ENCODE data around the gene CPB1. TPM values are rescaled to one million over a fixed set of nuclear protein-coding genes. Genes with fewer than 3 reads are reported as not detected.

Gene CPB1
- total and polyA plus RNA-seq, 4 donors: 0.20 to 0.75 (median 0.57) TPM; not detected in 1

- WGBS: 45% methylated on average over 1 of the region's 1 CpG
- no peak overlapping the region for H3K9ac ChIP-seq (ENCODE audit: low read depth in 1 of 2, low read length in 2 of 2)
- H3K4me1 ChIP-seq (ENCODE audit: control insufficient read depth in 4 of 4, insufficient read depth in 4 of 4, low read length in 3 of 4): no peaks in the 10 kb centered on the region
Observed at GRCh38 chr3:148823026-148823425, 4.6 kb upstream of the CPB1 start.

GRCh38 chr3:148825476-148825875 is 2.1 kb upstream of the CPB1 start:
- 81% methylated on average over 3 of the region's 3 CpGs for WGBS
- H3K4me3 ChIP-seq (ENCODE audit: low read depth in 1 of 3, low read length in 3 of 3): no peak overlapping the region
- no peaks in the 10 kb centered on the region for H3K36me3 ChIP-seq (ENCODE audit: control insufficient read depth in 4 of 4, insufficient read depth in 3 of 4, low read depth in 1 of 4, low read length in 3 of 4)
- H3K4me1 ChIP-seq (ENCODE audit: control insufficient read depth in 4 of 4, insufficient read depth in 4 of 4, low read length in 3 of 4): no peaks in the 10 kb centered on the region
- H3K9ac ChIP-seq (ENCODE audit: low read depth in 1 of 2, low read length in 2 of 2): no peak overlapping the region
- TF ChIP-seq JUND (IDR thresholded peaks at IDR 0.05) (no peak), ZBTB33 (IDR thresholded peaks at IDR 0.05) (no peak), MAX (IDR thresholded peaks at IDR 0.05) (no peak), NR2F2 (IDR thresholded peaks at IDR 0.05) (no peak), FOXA1 (IDR thresholded peaks at IDR 0.05) (no peak), TAF1 (conservative IDR thresholded peaks at IDR 0.05) (no peak), EGR1 (IDR thresholded peaks at IDR 0.05; ENCODE audit: low read depth in 2 of 2) (no peak), ATF3 (IDR thresholded peaks at IDR 0.05) (no peak), REST (IDR thresholded peaks at IDR 0.05) (no peak)
- H3K27me3 ChIP-seq (ENCODE audit: control insufficient read depth in 4 of 4, insufficient read depth in 4 of 4, low read length in 3 of 4): no peaks in the 10 kb centered on the region
- H3K9me3 ChIP-seq (ENCODE audit: control insufficient read depth in 4 of 4, low read length in 3 of 4): peaks cover 0 to 2% (median 0%) of the 10 kb centered on the region in 4 donors
- no peak for DNase-seq (ENCODE audit: low spot score)
- H3K27ac ChIP-seq (ENCODE audit: low read depth in 1 of 2, low read length in 2 of 2): no peak overlapping the region

More at GRCh38 chr3:148823026-148823425, 4.6 kb upstream of the CPB1 start:
- no peak for DNase-seq (ENCODE audit: low spot score)
- no peak overlapping the region for H3K4me3 ChIP-seq (ENCODE audit: low read depth in 1 of 3, low read length in 3 of 3)
- H3K27me3 ChIP-seq (ENCODE audit: control insufficient read depth in 4 of 4, insufficient read depth in 4 of 4, low read length in 3 of 4): no peaks in the 10 kb centered on the region
- TF ChIP-seq REST (IDR thresholded peaks at IDR 0.05): no peak
- no peak for TF ChIP-seq RXRA (IDR thresholded peaks at IDR 0.05)
- H3K36me3 ChIP-seq (ENCODE audit: control insufficient read depth in 4 of 4, insufficient read depth in 3 of 4, low read depth in 1 of 4, low read length in 3 of 4): no peaks in the 10 kb centered on the region
- H3K9me3 ChIP-seq (ENCODE audit: control insufficient read depth in 4 of 4, low read length in 3 of 4): peaks cover 0 to 2% (median 0%) of the 10 kb centered on the region in 4 donors
- no peak overlapping the region for H3K27ac ChIP-seq (ENCODE audit: low read depth in 1 of 2, low read length in 2 of 2)

All from liver (tissue), 9 donors.